Spleen (tissue), 7 donors: ENCODE measurements around the gene IGF1.

Source experiments
- POLR2AphosphoS5 ChIP-seq, 3 donors: sonication (generic); formaldehyde crosslinking; IDR thresholded peaks; one replicate each; pipeline ENCODE4 v1.5.1; 2017; ENCODE audit warnings: antibody characterized with exemption in 3 of 3
- TF ChIP-seq, protein P1 (sequence below), 11 experiments: fragments of 200-600 bp in 7 of 11; fragments of 450-650 bp in 4 of 11; sonication (generic) in 4 of 11; IDR thresholded peaks in 8 of 11; conservative IDR thresholded peaks in 3 of 11; 1 replicate in 7 of 11; 2 replicates in 4 of 11; pipeline versions ENCODE4 v1.4.0 to v1.8.0; 2016 to 2021; ENCODE audit warnings: antibody characterized with exemption in 11 of 11, inconsistent platforms in 4 of 11, mild to moderate bottlenecking in 1 of 11
- donor health status: DM: no; HTN: no; CAD: no; lungs with moderate emphysema.
- donor health status: DM: no; HTN: no; CAD: no.
- donor health status: DM: no; HTN: no; CAD: no.

DNA sequence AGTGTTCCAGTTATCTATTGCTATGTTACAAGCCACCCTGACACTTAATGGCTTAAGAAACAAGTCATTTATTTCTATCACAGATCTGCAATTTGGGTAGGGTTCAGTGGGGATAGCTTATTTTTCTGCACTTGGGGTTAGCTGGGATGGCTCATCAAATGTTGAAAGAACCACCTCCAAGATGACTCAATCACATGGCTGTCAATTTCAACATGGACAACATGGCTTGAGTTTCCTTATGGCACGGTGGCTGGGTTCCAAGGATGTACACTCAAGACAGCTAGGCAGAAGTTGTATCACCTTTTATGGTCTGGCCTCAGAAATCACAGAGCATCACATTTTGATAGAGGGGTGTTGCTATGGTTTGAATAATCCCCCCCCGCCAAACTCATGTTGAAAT, 24.5 kb upstream of the IGF1 start:
- TF ChIP-seq POLR2AphosphoS5 (IDR thresholded peaks at IDR 0.05), result no peak
- TF ChIP-seq, protein P1, sequence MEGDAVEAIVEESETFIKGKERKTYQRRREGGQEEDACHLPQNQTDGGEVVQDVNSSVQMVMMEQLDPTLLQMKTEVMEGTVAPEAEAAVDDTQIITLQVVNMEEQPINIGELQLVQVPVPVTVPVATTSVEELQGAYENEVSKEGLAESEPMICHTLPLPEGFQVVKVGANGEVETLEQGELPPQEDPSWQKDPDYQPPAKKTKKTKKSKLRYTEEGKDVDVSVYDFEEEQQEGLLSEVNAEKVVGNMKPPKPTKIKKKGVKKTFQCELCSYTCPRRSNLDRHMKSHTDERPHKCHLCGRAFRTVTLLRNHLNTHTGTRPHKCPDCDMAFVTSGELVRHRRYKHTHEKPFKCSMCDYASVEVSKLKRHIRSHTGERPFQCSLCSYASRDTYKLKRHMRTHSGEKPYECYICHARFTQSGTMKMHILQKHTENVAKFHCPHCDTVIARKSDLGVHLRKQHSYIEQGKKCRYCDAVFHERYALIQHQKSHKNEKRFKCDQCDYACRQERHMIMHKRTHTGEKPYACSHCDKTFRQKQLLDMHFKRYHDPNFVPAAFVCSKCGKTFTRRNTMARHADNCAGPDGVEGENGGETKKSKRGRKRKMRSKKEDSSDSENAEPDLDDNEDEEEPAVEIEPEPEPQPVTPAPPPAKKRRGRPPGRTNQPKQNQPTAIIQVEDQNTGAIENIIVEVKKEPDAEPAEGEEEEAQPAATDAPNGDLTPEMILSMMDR (IDR thresholded peaks at IDR 0.05 in 8 of 11, conservative IDR thresholded peaks at IDR 0.05 in 3 of 11), result no peak
